ENCODE measurements around the gene RPN2. TPM values are rescaled to one million over a fixed set of nuclear protein-coding genes. Genes with fewer than 3 reads are reported as not detected.
A peak's percentile ranks its signal among the peaks of the same experiment; 100 is the strongest.

Gene RPN2
- total and polyA plus RNA-seq, 2 donors (not counting 1 experiment from before 2014, with no cell fraction given): 80.2 to 87.3 TPM

- Histone ChIP-seq H3K9ac (ENCODE audit: low read length) (no peak overlapping the region), H2AFZ (ENCODE audit: insufficient read depth, low read depth, low read length, poor library complexity, severe bottlenecking) (no peak overlapping the region), H3K4me2 (replicated peaks; ENCODE audit: low read depth, low read length, poor library complexity, severe bottlenecking) (no peak overlapping the region), H3K27ac (ENCODE audit: low read length in 2 of 2) (no peak overlapping the region), H3K4me3 (ENCODE audit: control extremely low read depth in 1 of 5, extremely low read depth in 1 of 5, insufficient read depth in 1 of 5, low read depth in 2 of 5, low read length in 4 of 5) (no peak overlapping the region), H3K9me3 (ENCODE audit: control extremely low read depth in 1 of 3, control insufficient read depth in 2 of 3, insufficient read depth in 1 of 3, low read length in 2 of 3) (no peaks in the 10 kb centered on the region), H3K79me2 (ENCODE audit: control insufficient read depth, insufficient read depth, low read length) (peaks cover 22% of the 10 kb centered on the region), H3K4me1 (ENCODE audit: control insufficient read depth in 2 of 2, insufficient read depth in 2 of 2, low read length in 2 of 2) (peaks cover 12 to 16% of the 10 kb centered on the region in 2 donors), H4K20me1 (ENCODE audit: control insufficient read depth, insufficient read depth, low read length, poor library complexity, severe bottlenecking) (no peaks in the 10 kb centered on the region), H3K27me3 (replicated peaks in 1 of 4; ENCODE audit: control extremely low read depth in 1 of 4, control insufficient read depth in 3 of 4, insufficient read depth in 4 of 4, low read length in 3 of 4) (no peaks in the 10 kb centered on the region), H3K36me3 (replicated peaks in 1 of 2; ENCODE audit: control extremely low read depth in 1 of 2, control insufficient read depth in 1 of 2, extremely low read depth in 1 of 2, insufficient read depth in 2 of 2, low read length in 1 of 2) (no peaks in the 10 kb centered on the region)
- Mint-ChIP-seq H3K27ac (no peak overlapping the region), H3K9me3 (ENCODE audit: insufficient read depth) (no peaks in the 10 kb centered on the region), H3K27me3 (no peaks in the 10 kb centered on the region), H3K4me1 (peaks cover 10% of the 10 kb centered on the region), H3K4me3 (no peak overlapping the region)
- DNase-seq (no peak), ATAC-seq (ENCODE audit: low read depth) (no peak)
- POLR2A ChIA-PET: no interaction called here
- intact Hi-C loops (cut with micrococcal nuclease): no loop called here
- 97% methylated on average over 9 of the region's 12 CpGs for WGBS (ENCODE audit: insufficient coverage)
- TF ChIP-seq EZH2 (IDR thresholded peaks at IDR 0.05; ENCODE audit: borderline replicate concordance, insufficient read depth, low read depth, low read length, poor library complexity, severe bottlenecking) (no peak), CTCF (IDR thresholded peaks at IDR 0.05) (no peak)
- CTCF ChIA-PET: interaction anchor here (1.1 to 1.6 kb wide), 3 partner anchors 12 to 235 kb away, joined by 3 read pairs; no protein-coding TSS in a partner anchor
These were observed 106.7 kb downstream of the RPN2 start for GRCh38 chr20:37285664-37286374.

- no peak for DNase-seq
- ATAC-seq (ENCODE audit: low read depth): no peak
- Mint-ChIP-seq H3K4me3 (peak overlapping the region; percentile 29), H3K4me1 (peaks cover 24% of the 10 kb centered on the region), H3K27me3 (no peaks in the 10 kb centered on the region), H3K9me3 (ENCODE audit: insufficient read depth) (no peaks in the 10 kb centered on the region), H3K27ac (no peak overlapping the region)
- H3K79me2 ChIP-seq (ENCODE audit: control insufficient read depth, insufficient read depth, low read length): peaks cover 45% of the 10 kb centered on the region
- H3K27me3 ChIP-seq (replicated peaks in 1 of 4; ENCODE audit: control extremely low read depth in 1 of 4, control insufficient read depth in 3 of 4, insufficient read depth in 4 of 4, low read length in 3 of 4): no peaks in the 10 kb centered on the region
- ChIA-PET CTCF (interaction anchor here (1.2 to 1.8 kb wide), 3 partner anchors 18 to 246 kb away, joined by 3 to 5 read pairs (median 4); no protein-coding TSS in a partner anchor), POLR2A (interaction anchor here (0.8 to 2.6 kb wide), 2 partner anchors 11 to 36 kb away, joined by 4 to 8 read pairs; no protein-coding TSS in a partner anchor)
- H3K4me2 ChIP-seq (replicated peaks; ENCODE audit: low read depth, low read length, poor library complexity, severe bottlenecking): no peak overlapping the region
- H3K4me3 ChIP-seq (ENCODE audit: control extremely low read depth in 1 of 5, extremely low read depth in 1 of 5, insufficient read depth in 1 of 5, low read depth in 2 of 5, low read length in 4 of 5): no peak overlapping the region
- intact Hi-C loops (cut with micrococcal nuclease): no loop called here
- 93% methylated on average over 3 of the region's 4 CpGs for WGBS (ENCODE audit: insufficient coverage)
- TF ChIP-seq EZH2 (IDR thresholded peaks at IDR 0.05; ENCODE audit: borderline replicate concordance, insufficient read depth, low read depth, low read length, poor library complexity, severe bottlenecking): no peak
- TF ChIP-seq CTCF (IDR thresholded peaks at IDR 0.05): no peak
- H3K27ac ChIP-seq (ENCODE audit: low read length in 2 of 2): no peak overlapping the region
- no peak overlapping the region for H3K9ac ChIP-seq (ENCODE audit: low read length)
- no peak overlapping the region for H2AFZ ChIP-seq (ENCODE audit: insufficient read depth, low read depth, low read length, poor library complexity, severe bottlenecking)
- peaks cover 19 to 24% of the 10 kb centered on the region in 2 donors for H3K4me1 ChIP-seq (ENCODE audit: control insufficient read depth in 2 of 2, insufficient read depth in 2 of 2, low read length in 2 of 2)
- H4K20me1 ChIP-seq (ENCODE audit: control insufficient read depth, insufficient read depth, low read length, poor library complexity, severe bottlenecking): no peaks in the 10 kb centered on the region
- H3K9me3 ChIP-seq (ENCODE audit: control extremely low read depth in 1 of 3, control insufficient read depth in 2 of 3, insufficient read depth in 1 of 3, low read length in 2 of 3): no peaks in the 10 kb centered on the region
- H3K36me3 ChIP-seq (replicated peaks in 1 of 2; ENCODE audit: control extremely low read depth in 1 of 2, control insufficient read depth in 1 of 2, extremely low read depth in 1 of 2, insufficient read depth in 2 of 2, low read length in 1 of 2): peaks cover 5 to 11% of the 10 kb centered on the region in 2 experiments
These were observed 109.0 kb downstream of the RPN2 start for GRCh38 chr20:37288091-37288490.

Measured in B cell (primary cell).